Left ventricle myocardium superior (tissue), 1 donor: ENCODE data around the gene PEG3. TPM values are rescaled to one million over a fixed set of nuclear protein-coding genes. Genes with fewer than 3 reads are reported as not detected.
"Not testable (repeated sequence)": the region's sequence is repeated elsewhere in the genome, so short reads cannot be mapped to it uniquely, and the experiment has no call there.

Experiments
- ATAC-seq: fragments of 200-7000 bp; cut with Tn5 transposase; one replicate; pipeline ENCODE4 v1.9.1; 2020; ENCODE audit warnings: mild to moderate bottlenecking, moderate library complexity
- DNase-seq: peaks from one replicate; pipeline ENCODE4 v3.0.0-alpha.2; 2020
- intact Hi-C: fragments of 100-400 bp; cut with micrococcal nuclease; formaldehyde crosslinking; loops from one replicate; pipeline ENCODE4 v1.11.0; 2022
- long read RNA-seq: library from polyadenylated mRNA; unstranded; transcript quantifications from one replicate; pipeline ENCODE4 v2.0.0, GENCODE V29; 2021
- total RNA-seq: library from RNA; stranded (reverse); fragmentation: NEBNext Ultra II Directional; extraction: Animal tissue kit (Norgen Biotek cat#: 25700); gene quantifications from one replicate; pipeline ENCODE4 v1.2.1, GENCODE V29; 2021
- donor health status: DM: no; HTN: yes; CAD: no; lungs with severe emphysema.

Gene PEG3
- 7.5 TPM for total RNA-seq
- long read RNA-seq, full-length matches to known transcripts = 1 of 2 reads
- long read RNA-seq, partial matches to known transcripts = 0 of 2 reads
- long read RNA-seq, other reads (novel, unspliced or antisense) = 1 of 2 reads

- intact Hi-C loops = no loop called here
- ATAC-seq = peak; percentile 23
- DNase-seq = peak; percentile 83
These were observed at the start of gene PEG3, which contains the start of gene ZIM2 for GRCh38 chr19:56840451-56841192. TSS of gene PEG3 (minus strand) at chr19:56840726. CDS start at chr19:56824655, 16,071 bp downstream. TSS of gene ZIM2 (minus strand) at chr19:56840726. CDS start at chr19:56824277, 16,449 bp downstream.

GRCh38 chr19:56885173-56885985 is 44.9 kb upstream of the PEG3 start:
- intact Hi-C loops = no loop called here
- no peak for ATAC-seq
- DNase-seq = no peak

- ATAC-seq (no peak), DNase-seq (no peak)
- intact Hi-C loops = no loop called here
These were observed 43.9 kb upstream of the PEG3 start for GRCh38 chr19:56884441-56884840.

- no peak for ATAC-seq
- intact Hi-C loops = no loop called here
- no peak for DNase-seq
These were observed 40.2 kb upstream of the PEG3 start for GRCh38 chr19:56880592-56881190.

GRCh38 chr19:56877069-56877715 is 36.7 kb upstream of the PEG3 start:
- intact Hi-C loops = no loop called here
- DNase-seq (no peak), ATAC-seq (no peak)

GRCh38 chr19:56875717-56876116 is 35.2 kb upstream of the PEG3 start:
- ATAC-seq = no peak
- DNase-seq = no peak
- intact Hi-C loops = no loop called here

GRCh38 chr19:56874530-56874929 is 34.0 kb upstream of the PEG3 start:
- intact Hi-C loops = no loop called here
- ATAC-seq (no peak), DNase-seq (no peak)

GRCh38 chr19:56873493-56873892 is 33.0 kb upstream of the PEG3 start:
- DNase-seq (no peak), ATAC-seq (no peak)
- intact Hi-C loops = no loop called here

- no peak for ATAC-seq
- intact Hi-C loops = no loop called here
These were observed 29.4 kb upstream of the PEG3 start for GRCh38 chr19:56869886-56870285.

GRCh38 chr19:56868446-56868845 is 27.9 kb upstream of the PEG3 start:
- intact Hi-C loops = no loop called here
- no peak for ATAC-seq

More at GRCh38 chr19:56869886-56870285, 29.4 kb upstream of the PEG3 start:
- no peak for DNase-seq

GRCh38 chr19:56866538-56866937 is 26.0 kb upstream of the PEG3 start:
- no peak for ATAC-seq
- DNase-seq = no peak
- intact Hi-C loops = no loop called here

More at GRCh38 chr19:56868446-56868845, 27.9 kb upstream of the PEG3 start:
- no peak for DNase-seq

GRCh38 chr19:56864443-56865125 is 24.1 kb upstream of the PEG3 start:
- DNase-seq = no peak
- intact Hi-C loops = no loop called here

GRCh38 chr19:56862741-56863140 is 22.2 kb upstream of the PEG3 start:
- DNase-seq (no peak), ATAC-seq (no peak)
- intact Hi-C loops = no loop called here

More at GRCh38 chr19:56864443-56865125, 24.1 kb upstream of the PEG3 start:
- ATAC-seq = no peak

- intact Hi-C loops, DNase-seq, ATAC-seq: not testable (repeated sequence)
These were observed 19.9 kb upstream of the PEG3 start for GRCh38 chr19:56860409-56860808.

GRCh38 chr19:56858026-56858425 is 17.5 kb upstream of the PEG3 start:
- ATAC-seq = no peak
- intact Hi-C loops = no loop called here

GRCh38 chr19:56856822-56857221 is 16.3 kb upstream of the PEG3 start:
- no peak for ATAC-seq
- intact Hi-C loops = no loop called here
- no peak for DNase-seq

More at GRCh38 chr19:56858026-56858425, 17.5 kb upstream of the PEG3 start:
- no peak for DNase-seq

GRCh38 chr19:56852361-56852760 is 11.8 kb upstream of the PEG3 start:
- intact Hi-C loops, ATAC-seq, DNase-seq: not testable (repeated sequence)

- no peak for ATAC-seq
- intact Hi-C loops = no loop called here
These were observed 7.6 kb upstream of the PEG3 start for GRCh38 chr19:56848166-56848565.

More at GRCh38 chr19:56848166-56848565, 7.6 kb upstream of the PEG3 start:
- DNase-seq = no peak
